Dedifferentiated amniotic fluid mesenchymal stem cell (primary cell): ENCODE results near the gene KRTAP10-6.
"Not testable (repeated sequence)": the region's sequence is repeated elsewhere in the genome, so short reads cannot be mapped to it uniquely, and the experiment has no call there.

Experiments used
- DNase-seq: peaks from one replicate; pipeline ENCODE4 v3.0.0-alpha.2; 2016; ENCODE audit errors: extremely low spot score

KRTAP10-6 gene

DNA sequence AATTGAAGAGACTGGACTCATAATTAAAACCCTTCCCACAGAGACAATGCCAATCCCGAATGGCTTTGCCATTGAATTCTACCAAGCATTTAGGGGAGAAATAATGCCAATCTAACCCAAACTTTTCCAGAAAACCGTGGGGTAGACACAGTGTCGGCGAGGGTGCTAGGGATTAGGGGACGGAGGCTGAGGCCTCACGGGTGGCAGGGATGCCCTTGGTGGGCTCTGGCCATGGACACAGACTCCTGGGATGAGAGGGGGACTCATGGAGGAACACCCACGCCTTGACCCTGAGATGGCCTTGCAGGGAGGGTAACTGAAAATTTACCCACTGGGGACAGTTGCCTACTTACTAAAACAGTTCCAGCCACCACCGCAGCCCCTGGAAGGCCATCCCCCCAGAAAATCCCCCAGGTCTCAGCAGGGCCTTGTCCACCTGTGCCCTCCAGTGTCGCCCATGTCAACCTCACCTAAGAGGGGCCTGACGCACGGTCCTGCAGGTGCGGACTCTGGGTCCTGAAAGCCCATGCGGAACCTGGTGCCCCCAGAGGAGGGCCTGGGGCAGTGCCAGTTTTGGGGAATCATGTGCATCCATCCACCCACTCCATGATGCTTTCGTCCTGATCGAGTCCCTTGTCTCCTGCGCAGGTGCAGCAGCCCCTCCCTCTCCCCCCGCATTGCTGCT, 13.8 kb downstream of the KRTAP10-6 start:
- no peak for DNase-seq

DNA sequence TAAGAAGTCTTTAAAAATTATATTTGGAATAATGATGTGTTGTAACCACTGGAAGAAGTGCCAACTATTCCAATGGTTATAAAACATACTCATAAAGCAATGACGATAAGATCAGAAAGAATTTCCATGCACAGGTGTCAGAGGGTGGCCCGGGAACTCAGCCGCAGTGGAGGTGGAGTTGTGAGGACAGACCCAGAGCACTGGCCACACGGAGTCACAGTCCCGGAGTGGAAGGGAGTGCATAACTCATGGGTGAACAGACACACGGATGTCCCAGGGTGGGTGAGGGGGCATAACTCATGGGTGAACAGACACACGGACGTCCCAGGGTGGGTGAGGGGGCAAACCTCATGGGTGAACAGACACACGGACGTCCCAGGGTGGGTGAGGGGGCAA, 16.3 kb downstream of the KRTAP10-6 start:
- no peak for DNase-seq

DNA sequence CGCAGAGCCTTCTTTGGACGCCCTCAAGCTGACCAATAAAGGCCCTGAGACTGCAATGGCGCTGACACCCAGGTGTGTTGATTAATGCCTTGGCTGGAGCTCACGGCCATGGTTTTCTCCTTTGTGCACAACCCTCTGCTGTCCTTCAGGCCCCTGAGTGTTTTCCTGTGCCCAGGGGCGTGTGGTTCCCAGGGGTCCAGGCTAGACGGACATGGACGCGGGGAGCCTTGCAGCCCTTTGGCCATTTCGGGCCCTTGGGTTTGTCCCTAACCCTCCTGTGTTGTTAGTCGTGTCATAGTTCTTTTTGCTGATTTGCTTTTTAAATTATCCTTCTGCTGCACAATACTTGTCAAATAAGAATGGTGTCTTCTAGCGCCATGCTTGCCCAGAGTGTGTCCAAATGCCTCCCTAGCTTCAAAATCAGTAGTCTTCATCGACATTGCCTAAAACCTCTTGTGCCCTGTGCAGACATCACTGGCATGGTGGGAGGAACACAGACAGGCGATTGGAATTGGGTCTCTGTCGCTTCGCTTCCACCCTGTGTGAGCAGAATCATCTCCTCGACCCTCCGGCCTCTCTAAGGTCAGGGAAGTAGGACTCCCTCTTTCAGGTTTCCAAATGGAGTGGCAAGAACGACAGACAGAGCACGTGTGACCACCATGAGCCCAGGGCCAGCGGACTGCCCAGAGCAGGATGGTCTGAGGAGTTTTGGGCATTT, 16.8 kb downstream of the KRTAP10-6 start:
- no peak for DNase-seq

DNA sequence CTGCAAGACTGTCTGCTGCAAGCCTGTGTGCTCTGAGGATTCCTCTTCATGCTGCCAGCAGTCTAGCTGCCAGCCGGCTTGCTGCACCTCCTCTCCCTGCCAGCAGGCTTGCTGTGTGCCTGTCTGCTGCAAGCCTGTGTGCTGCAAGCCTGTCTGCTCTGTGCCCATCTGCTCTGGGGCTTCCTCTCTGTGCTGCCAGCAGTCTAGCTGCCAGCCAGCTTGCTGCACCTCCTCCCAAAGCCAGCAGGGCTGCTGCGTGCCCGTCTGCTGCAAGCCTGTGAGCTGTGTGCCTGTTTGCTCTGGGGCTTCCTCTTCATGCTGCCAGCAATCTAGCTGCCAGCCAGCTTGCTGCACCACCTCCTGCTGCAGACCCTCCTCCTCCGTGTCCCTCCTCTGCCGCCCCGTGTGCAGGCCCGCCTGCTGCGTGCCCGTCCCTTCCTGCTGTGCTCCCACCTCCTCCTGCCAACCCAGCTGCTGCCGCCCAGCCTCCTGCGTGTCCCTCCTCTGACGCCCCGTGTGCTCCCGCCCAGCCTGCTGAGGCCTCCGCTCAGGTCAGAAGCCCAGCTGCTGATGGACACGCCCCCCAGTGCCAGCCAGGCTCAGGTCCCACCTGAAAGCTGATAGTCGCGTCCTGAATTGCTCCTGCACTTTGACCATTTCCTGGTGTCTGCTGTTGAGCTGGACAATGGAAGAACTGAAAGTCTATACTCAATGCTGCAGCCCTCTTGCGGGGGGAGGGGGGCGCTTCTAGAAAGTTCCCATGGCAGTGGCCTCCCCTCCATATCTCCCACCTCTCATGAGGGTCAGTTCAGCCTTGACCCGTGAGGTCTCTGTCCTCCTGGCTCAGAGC, 17.6 kb downstream of the KRTAP10-6 start:
- no peak for DNase-seq

DNA sequence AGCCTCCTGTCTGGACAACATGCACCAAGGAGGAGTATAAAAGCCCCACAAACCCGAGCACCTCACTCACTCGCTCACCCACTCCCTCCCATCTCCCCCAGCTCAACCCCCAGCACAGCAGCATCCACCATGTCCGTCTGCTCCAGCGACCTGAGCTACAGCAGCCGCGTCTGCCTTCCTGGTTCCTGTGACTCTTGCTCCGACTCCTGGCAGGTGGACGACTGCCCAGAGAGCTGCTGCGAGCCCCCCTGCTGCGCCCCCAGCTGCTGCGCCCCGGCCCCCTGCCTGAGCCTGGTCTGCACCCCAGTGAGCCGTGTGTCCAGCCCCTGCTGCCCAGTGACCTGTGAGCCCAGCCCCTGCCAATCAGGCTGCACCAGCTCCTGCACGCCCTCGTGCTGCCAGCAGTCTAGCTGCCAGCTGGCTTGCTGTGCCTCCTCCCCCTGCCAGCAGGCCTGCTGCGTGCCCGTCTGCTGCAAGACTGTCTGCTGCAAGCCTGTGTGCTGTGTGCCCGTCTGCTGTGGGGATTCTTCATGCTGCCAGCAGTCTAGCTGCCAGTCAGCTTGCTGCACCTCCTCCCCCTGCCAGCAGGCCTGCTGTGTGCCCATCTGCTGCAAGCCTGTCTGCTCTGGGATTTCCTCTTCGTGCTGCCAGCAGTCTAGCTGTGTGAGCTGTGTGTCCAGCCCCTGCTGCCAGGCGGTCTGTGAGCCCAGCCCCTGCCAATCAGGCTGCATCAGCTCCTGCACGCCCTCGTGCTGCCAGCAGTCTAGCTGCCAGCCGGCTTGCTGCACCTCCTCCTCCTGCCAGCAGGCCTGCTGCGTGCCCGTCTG, 18.5 kb downstream of the KRTAP10-6 start, which contains the start of gene KRTAP10-4:
TSS of gene KRTAP10-4 (plus strand) at position 100 of the 827 bp plus-strand sequence. CDS start at position 130, 30 bp downstream.
- DNase-seq: not testable (repeated sequence)

DNA sequence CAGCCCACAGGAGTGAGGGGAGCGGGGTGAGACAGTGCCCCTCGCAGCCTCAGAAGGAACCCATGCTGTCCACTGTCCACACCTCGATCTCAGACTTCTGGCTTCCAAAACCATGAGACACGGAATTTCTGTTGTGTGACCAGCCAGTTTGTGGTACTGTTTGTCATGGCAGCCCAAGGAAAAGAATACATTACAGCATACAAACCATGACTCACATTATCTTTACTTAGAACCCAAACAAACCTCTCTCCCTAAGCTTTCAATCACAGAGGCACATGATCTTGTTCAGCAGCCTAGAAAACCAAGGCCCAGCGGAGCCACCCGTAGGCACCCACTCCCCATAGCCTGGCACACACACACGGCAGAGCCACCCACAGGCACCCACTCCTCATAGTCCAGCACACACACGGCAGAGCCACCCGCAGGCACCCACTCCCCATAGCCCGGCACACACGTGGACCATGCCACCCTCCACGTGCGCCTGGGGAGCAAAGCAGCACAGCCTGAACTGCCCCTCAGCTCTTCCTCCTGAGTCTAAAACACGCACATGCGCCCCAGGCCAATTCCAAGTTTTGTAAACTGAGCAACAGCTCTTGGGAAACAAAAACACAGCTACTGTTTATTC, 19.2 kb downstream of the KRTAP10-6 start:
- DNase-seq: no peak

DNA sequence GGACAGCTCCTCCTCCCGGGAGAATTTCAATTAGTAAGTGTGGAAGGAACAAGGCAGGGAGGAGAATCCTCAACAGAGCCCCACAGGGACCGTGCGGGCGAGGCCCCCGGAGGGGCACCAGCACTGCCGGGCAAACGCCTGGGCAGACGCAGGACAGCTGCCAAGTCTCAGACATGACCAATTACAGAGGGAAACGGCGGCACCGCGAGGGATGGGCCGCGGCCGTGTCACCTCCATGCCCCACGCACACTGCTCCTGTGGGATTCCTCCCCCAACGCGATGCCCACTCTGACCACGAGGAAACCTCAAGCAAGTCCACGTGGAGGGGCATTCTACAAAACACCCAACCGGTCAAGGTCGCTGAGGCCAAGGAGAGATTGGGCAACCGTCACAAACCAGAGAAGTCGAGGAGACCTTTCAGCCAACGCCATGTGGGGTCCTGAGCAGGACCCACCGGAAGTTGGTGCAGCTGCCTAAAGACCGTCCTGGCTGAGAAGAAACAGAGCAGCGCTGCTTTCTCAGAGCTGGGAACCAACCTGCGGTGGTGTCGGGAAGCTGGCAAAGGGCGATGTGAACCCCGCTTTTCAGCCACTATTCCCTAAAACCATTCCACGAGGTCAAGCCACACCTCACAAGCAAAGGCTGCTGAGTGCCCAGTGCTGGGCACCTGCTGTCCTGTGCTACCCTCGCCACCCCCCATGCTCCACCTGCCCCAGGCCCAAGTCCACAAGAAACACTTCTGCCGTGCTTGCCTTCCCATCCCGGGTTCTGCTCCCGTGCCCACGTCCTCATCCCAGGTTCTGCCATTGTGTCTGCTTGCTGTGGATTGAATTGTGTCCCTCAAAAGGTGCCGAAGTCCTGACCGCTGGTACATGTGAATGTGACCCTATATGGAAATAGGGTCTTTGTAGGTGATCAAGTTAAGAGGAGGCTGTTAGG, 20.2 kb downstream of the KRTAP10-6 start:
- DNase-seq: no peak

DNA sequence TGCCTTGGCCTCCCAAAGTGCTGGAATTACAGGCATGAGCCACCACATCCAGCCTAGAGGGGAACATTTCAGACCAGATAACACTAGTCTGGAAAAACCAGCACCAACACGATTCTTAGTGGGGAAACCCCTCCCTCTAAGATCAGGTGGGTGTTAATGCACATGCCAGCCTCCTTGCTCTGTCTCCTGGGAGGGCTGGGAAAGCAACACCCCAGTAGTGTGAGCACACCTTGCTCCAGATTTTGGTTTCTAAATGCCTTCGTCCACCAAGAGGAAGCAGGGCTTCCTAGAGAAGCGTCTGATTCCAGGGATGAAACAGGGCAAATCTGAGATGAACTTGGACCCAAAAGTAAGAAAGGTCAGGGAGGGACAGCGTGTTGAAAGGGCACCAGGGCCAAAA, 21.0 kb downstream of the KRTAP10-6 start:
- no peak for DNase-seq

DNA sequence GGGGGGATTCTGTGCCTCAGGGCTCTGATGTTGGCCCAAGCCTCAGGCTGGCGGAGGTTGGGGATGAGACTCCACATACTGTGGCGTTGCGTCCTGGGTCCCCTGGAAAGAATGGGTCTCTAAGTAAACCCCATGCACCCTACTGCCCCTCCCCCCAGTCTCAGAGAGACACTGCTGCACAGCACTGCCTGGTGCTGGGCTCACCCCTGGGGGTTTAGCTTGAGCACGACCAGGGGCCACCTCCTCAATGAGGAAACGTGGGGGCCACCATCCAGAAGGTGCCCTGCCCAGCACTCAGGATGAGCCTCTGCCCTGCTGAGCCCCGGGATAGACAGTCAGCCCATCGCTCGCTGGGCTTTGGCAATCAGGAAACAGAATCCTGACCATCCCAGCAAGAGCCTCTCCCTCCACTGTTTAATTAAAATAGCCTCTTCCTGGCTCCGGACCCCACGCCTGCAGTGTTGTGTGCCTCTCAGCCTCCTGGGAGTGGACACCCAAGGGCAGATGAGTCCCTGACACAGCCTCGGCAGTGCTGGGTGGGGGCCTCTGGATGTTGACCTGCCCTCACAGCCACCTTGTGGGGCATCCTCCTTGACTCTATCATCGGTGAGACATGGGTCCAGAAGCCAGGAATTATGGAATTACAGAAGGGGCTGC, 22.3 kb downstream of the KRTAP10-6 start:
- DNase-seq: no peak

DNA sequence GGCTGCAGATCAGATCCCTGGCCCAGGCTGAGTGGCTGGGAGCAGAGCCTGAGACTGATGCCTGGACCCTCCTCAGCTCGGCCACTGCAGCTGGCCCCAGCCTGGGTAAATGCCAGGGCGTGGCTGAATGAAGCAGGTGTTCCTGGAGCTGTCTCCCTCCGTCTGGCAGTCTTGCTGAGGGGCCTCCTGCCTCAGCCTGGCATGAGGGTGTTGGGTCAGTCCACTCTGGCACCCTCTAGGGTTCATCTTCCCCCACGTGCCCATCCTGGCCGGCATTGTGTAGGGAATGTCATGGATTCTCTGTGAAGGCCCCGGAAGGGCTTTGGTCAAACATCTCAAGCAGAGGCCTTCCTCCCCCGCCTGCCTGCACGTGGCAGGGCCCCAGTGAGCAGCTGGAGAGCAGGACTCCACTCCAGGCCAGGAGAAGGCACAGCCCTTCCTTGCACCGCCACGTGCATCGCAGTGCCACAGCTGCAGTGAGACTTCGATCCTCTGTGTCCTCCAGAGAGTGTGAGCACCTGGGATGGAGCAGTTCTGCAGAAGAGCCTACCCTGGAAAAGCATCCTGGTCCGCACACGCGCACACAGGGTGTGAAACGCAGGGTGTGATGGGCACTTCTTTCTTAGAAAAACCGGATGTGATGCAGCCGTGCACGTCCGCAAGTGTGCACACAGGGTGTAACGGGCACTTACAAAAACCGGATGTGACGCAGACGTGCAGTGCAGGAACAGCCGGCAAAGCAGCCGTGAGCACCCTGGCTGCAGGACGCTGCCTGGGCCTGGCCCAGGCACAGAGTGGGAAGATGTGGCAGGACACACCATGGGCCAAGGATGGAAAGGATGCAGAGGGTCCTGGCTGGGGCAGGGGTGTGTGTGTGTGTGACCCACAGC, 23.4 kb downstream of the KRTAP10-6 start:
- no peak for DNase-seq

DNA sequence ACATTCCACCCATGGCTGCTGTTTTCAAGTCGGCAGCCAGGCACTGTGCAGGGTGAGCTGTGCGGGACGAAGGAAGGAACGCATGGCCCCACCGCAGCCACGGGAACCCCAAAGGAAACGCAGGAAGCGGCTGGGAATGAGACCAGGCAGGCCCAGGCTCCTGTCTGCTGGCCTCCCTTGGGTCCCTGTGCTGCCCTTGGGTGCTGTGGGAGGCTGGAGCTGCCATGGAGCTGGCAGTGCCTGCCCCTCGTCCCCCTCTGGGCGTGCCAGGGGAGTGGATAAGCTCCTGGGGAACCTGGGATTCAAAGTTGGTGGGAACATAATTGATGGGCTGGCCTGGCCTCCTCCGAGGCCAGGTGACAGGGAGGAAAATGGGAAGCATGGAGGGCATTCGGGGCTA, 24.0 kb downstream of the KRTAP10-6 start:
- no peak for DNase-seq

DNA sequence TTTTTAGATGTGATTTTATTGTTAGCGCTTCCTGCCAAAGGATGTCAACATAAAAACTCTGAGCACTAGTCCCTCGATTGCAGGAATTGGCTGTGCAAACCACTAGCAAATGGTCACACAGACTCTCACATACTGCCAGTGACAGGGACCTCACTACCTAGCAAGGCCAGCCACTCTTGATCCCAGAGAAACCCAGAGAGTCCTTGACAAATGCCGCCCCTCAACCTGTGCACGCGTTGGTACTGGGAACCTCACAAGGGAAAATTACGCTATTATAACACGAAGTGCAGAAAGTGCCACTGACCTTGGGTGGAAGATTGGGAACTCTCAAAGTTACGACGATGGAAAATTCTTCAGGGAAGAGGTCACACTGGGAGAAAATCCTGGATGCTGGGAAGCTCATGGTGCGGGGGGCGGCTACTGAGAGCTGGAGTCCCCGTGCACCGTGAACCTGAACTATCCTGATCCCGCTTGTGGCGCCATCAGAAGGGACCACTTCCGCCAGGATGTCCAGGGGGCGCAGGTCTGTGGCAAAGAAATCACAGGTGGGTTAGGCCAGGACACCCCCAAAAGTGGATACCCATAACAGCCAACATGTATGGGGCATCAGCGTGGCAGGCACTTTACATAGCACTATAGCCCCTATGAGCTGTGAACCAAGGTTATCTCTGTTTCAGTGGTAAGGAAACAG, 24.7 kb downstream of the KRTAP10-6 start:
- no peak for DNase-seq

DNA sequence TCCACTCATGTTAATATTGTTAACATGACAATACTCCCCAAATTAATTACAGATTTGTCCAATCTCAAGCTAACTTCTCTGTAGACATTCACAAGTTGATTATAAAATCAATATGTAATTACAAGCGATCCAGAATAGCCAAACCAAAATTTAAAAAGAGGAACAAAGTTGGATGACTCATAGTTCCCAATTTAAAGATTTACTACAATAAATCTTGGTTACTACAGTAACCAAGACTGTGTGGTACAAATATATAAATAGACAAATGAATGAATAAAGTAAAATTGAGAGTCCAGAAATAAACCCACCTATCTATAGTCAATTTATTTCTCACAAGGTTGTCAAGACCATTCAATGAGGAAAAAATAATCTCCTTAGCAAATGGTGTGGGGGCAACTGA, 25.9 kb downstream of the KRTAP10-6 start:
- DNase-seq: no peak

DNA sequence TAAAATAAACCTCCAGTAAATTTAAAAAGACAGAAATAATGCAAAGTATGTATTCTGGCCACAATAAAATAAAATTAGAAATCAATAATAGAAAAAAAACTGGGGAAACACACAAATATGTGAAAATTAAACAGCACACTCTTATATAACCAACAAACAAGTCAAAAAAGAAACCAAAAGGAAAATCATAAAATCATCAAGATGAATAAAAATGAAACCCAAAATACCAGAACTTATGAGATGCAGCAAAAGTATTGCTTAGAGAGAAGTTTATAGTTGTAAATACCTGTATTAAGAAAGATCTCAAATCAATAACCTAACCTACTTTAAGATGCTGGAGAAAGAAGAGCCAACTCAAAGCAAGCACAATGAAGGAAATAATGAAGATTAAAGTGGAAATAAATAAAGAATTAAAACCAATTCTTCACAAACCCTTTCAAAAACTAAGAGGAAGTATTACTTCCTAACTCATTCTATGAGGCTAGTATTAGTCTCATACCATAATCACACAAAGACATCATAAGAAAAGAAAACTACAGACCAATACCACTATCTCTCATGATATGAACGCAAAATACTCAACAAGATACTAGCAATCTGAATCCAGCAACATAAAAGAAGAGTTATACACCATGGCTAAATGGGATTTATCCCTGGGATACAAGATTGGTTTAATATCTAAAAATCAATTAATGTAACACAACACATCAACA, 27.3 kb downstream of the KRTAP10-6 start:
- DNase-seq: no peak

DNA sequence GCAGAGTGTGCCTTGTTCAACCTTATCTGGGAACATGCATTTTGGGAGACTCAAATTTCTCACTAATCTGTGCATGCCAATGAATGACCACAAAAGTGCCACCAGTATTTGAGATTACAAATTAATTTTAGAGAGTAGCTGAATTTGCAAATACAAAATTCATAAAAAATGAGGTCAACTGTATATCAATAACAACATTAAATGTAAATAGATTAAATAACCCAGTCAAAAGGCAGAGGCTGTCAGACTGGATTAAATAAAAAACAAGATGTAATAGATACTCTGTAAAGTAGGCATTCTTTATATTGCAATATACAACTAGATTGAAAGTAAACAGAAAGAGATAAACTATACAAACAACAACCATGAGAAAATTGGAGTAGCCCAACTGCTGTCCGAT, 28.2 kb downstream of the KRTAP10-6 start:
- no peak for DNase-seq

DNA sequence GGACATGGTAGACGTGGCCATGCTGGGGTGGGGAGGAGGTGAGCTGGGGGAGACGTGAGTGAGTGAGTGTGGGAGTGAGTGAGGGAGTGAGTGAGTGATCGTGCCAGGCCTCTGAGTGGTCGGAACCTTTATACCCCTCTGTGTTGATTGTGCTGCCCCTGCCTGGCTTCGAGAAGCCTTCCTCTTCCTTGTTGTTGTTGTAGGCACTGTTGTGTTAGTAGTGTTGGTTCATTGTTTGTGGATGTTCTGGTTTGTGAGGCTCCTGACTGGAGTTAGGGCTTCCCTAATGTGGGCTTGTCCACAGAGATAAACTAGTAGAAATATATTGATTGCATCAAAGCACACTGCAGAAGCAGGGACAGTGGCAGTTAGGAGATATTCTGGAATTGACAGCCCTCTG, 33.6 kb downstream of the KRTAP10-6 start, which contains the start of gene KRTAP10-3:
TSS of gene KRTAP10-3 (minus strand) at position 101 of the 400 bp plus-strand sequence. CDS start at position 21, 80 bp downstream.
- no peak for DNase-seq

DNA sequence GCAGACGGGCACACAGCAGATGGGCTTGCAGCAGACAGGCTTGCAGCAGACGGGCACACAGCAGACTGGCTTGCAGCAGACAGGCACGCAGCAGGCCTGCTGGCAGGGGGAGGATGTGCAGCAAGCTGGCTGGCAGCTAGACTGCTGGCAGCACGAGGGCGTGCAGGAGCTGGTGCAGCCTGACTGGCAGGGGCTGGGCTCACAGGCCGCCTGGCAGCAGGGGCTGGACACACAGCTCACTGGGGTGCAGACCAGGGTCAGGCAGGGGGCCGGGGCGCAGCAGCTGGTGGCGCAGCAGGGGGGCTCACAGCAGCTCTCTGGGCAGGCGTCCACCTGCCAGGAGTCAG, 34.0 kb downstream of the KRTAP10-6 start:
- not testable (repeated sequence) for DNase-seq
